ENCODE data around the gene RASIP1.

The RASIP1 gene

GRCh38 chr19:48673436-48674100 is 66.8 kb downstream of the RASIP1 start:
- DNase-seq (ENCODE audit: low read depth in 2 of 2): no peak

GRCh38 chr19:48672994-48673393 is 67.4 kb downstream of the RASIP1 start, which contains the start of gene NTN5:
NTN5 (minus strand) TSS chr19:48673017; CDS start chr19:48670986, 2,031 bp downstream.
- DNase-seq (ENCODE audit: low read depth in 2 of 2): no peak

GRCh38 chr19:48671446-48671995 is 68.9 kb downstream of the RASIP1 start:
- DNase-seq (ENCODE audit: low read depth in 2 of 2): no peak

- DNase-seq (ENCODE audit: low read depth in 2 of 2): no peak
Observed at GRCh38 chr19:48670699-48671445, 69.5 kb downstream of the RASIP1 start.
